KG1 (cell line): ENCODE results near the gene PAAF1.
A peak's percentile ranks its signal among the peaks of the same experiment; 100 is the strongest.
"Not testable (repeated sequence)": the region's sequence is repeated elsewhere in the genome, so short reads cannot be mapped to it uniquely, and the experiment has no call there.

Source experiments
- DNase-seq: peaks from one replicate; lab custom pipeline; 2025; lab: John Stamatoyannopoulos, UW

The PAAF1 gene, protein sequence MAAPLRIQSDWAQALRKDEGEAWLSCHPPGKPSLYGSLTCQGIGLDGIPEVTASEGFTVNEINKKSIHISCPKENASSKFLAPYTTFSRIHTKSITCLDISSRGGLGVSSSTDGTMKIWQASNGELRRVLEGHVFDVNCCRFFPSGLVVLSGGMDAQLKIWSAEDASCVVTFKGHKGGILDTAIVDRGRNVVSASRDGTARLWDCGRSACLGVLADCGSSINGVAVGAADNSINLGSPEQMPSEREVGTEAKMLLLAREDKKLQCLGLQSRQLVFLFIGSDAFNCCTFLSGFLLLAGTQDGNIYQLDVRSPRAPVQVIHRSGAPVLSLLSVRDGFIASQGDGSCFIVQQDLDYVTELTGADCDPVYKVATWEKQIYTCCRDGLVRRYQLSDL

DNA sequence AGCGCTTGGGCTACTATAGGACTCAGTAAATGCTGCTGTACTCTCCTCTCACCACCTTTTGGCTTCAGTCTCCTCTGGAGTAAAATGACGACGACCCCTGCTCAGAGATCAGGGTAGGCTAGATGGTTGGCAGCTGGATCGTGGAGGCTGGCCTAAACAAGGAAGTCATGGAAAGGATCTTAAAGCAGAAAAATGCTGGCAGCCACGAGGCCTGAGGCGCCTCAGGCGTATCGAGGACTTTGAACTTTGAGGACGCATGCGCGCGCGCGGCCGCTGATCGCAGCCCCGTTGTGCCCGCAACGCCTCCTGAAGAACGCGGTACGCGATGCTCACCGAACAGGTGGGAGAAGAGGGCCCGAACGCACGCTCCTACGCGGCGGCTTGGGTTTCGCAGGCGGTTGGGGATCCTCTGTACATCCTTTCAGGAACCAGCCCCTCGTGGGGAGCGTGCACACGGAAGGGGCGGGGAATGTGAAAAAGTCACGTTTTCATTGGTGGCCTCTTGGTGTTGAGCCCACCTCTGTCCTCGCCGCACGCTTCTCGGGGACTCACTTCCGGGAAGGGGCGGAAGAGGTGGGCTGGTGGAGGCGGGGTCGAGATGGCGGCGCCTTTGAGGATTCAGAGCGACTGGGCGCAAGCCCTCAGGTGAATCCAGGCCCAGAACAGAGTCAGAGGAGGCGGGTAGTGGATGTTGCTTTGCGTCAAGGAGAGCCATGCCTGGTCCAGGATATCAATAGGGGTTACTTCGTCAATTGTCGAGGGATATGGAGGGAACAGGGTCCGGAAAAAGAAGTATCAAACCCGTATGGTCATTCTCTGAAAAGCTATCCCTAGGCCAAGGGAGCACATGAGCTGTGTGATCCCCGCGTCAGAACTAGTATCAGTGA is at the start of gene PAAF1, which contains the start of gene COA4:
Gene PAAF1, plus strand, starts transcription at position 576 of the 887 bp plus-strand sequence. Its CDS starts 23 bp downstream, at position 599.
Gene COA4, minus strand, starts transcription at position 423 of the 887 bp plus-strand sequence. CDS start 3,468 bp downstream, outside the sequence.
- peak; percentile 100 for DNase-seq

GRCh38 chr11:73830261-73830660 is 46.5 kb upstream of the PAAF1 start:
- DNase-seq = no peak

GRCh38 chr11:73833067-73833466 is 43.7 kb upstream of the PAAF1 start:
- no peak for DNase-seq

- DNase-seq = no peak
Measured at GRCh38 chr11:73838443-73839122, 38.2 kb upstream of the PAAF1 start.

DNA sequence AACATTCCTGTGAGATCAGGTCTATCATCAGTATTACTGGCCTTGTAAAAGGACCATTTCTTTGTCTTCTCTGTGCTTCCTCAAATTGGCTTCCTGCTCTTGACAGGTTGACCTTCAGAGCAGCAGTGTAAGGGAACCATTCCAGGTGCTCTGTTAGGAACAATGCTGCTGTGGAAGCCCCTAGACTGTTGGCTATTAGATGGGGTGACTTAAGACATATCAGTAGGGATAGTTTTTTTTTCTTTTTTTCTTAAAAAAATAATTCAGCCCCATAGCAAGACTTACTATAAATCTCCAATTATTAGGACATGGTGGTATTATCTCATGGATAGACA is 37.7 kb upstream of the PAAF1 start:
- DNase-seq = no peak

DNA sequence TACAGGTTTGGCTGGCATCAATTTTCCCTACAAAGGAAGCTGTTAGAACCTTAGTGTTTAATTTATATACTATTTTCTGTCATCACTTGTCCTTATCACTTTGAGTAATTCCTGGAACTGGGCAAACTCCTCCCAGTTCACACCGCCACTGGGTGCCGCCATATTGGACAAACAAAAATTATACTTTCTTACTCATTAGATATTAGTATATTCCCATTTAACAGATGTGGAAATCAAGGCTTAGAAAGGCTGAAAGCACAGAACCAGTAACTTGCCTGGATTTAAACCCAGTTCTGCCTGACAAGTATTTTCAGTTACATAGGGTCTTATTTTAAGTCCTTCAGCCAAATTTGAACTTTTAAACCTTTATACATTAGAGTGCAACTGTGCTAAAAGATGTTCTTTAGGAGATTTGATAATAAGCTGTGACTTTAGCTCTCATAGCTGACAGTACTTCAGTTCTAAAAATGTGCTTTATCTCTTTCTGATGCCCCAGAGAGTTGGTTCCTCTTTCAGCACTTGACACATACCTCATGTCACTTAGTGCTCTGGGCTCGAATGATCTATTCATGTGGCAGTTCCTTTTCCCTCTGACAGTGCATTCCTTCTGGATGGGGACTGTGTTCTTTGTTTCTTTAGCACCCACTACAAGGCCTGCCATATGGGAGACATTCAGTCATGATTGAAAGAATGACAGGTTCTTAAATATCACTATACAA is 25.6 kb upstream of the PAAF1 start:
- DNase-seq = no peak

DNA sequence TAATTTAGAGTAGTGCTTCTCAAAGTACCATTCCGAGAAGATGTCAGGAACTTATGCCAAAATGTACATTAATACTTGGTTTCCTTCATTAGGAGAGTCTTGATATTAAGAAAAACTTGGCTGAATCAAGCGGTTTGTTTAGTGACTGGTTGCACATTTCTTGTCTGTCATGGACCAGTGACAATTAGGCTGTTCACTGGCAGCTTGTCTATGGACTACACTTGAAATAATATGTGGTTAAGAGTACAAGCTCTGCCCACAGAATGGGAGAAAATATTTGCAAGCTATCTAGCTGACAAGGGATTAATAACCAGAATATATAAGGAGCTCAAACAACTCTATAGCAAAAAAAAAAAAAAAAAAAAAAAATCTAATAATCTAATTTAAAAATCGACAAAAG is 24.8 kb upstream of the PAAF1 start:
- DNase-seq = no peak

GRCh38 chr11:73854680-73855079 is 22.1 kb upstream of the PAAF1 start:
- DNase-seq = no peak

DNA sequence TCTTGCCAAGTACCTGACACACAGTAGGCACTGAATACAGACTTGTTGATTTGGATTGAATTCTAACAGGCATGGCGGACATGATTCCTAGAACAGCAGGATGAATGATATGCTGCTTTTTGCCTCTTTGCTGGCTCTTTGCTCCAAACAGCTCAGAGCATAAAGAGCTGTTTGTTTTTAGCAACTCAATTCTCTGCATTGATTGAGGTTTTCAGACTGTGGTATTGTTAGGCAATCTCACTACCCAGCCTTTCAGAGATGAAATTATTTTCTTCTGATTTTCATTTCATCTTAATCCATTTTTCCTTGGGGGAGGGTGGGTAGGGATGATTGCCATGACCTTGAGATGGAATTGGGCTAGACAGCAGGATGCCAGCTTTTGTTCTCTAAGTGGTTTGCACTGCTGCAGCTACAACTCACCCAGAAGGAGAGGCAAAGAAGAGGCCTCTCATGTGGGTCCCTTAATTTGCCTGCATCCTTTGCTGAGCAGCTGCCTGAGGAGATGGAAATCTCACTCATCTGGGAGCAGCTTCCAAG is 20.7 kb upstream of the PAAF1 start:
- DNase-seq = no peak

DNA sequence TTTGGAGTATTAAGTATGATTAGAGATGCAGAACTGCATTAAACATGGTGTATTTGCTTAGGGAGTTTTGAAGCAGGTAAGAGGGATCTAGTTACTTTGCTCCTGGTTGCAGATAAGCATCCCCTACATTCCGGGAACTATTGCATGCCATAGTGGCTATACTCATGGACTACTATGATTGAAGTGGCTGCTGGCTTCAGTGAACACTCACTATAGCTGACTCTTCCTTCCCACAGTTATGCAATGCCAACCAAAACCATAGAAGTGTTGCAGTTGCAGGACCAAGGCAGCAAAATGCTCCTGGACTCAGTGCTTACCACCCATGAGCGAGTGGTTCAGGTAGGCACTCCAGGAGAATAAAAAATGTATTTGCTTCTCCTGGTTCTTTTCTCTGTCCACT is 17.1 kb upstream of the PAAF1 start:
- DNase-seq = no peak

- DNase-seq = no peak
Measured at GRCh38 chr11:73860202-73860601, 16.6 kb upstream of the PAAF1 start.

GRCh38 chr11:73862986-73863385 is 13.8 kb upstream of the PAAF1 start:
- DNase-seq = no peak

DNA sequence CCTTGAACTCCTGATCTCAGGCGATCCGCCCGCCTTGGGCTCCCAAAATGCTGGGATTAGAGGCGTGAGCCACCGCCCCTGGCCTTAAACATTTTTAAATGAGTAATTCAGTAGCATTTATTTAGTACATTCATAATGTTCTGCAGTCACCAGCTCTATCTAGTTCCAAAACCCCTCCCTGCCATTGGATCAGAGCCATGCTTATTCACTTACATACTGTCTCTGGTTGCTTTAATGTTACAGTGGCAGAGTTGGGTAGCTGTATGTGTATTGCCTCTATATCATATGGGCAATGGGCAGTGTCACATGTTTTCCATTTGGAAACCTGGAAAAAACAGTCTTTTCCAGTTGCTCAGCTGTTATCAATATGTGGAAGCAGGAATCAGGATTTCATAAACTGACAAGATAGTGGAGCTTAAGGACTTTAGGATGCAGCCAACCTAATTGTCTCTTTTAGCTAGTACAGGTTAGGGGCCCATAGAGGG is 10.7 kb upstream of the PAAF1 start:
- DNase-seq = no peak

- DNase-seq = no peak
Measured at GRCh38 chr11:73866586-73866996, 10.2 kb upstream of the PAAF1 start.

DNA sequence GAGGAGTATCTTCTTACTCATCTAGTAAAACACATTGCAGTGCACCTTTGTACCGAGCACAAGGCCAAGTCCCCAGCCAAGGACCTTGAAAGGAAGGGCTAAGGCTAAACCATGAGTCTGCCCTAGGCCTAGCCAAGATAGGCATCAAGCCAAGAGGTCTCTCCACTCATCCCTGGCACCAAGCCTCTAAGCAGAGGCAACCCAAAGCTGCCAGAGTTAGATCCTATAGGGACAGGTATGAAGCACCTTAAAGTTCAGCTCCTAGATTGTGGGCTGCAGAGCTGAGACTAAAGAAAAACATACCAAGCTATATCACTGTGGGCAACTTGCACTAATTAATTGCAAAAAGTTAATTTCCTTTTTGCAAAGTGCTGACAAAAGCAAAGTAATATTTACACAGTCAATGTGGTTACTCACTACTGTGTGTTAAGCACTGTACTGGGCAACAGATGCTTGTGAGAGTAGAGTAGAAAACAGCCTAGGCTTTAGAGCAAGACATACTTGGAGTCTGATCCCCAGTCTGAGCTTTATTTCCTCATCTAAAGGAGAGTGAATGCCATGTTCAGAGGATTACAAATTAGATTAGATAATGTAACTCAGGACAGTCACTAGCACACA is 7.4 kb upstream of the PAAF1 start:
- no peak for DNase-seq

DNA sequence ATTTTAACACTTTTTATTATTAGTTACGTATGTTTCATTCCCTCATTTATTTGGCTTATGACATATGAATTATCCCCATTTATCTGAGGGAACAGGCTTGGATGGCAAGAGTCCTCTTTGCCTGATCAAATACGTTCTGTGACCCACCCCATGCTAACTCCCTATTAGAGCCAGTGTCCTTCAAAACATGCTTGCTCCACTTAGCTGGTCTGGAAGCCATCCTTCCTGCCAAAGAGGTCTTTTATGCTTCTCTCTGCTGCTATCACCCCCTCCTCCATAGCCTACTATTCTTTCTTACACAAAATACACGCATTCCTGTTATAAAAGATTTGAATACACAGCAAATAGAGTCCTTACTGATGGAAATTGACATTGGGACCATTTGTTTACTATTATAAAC is 6.5 kb upstream of the PAAF1 start:
- DNase-seq = no peak

GRCh38 chr11:73872749-73873357 is 3.9 kb upstream of the PAAF1 start:
- DNase-seq = no peak

DNA sequence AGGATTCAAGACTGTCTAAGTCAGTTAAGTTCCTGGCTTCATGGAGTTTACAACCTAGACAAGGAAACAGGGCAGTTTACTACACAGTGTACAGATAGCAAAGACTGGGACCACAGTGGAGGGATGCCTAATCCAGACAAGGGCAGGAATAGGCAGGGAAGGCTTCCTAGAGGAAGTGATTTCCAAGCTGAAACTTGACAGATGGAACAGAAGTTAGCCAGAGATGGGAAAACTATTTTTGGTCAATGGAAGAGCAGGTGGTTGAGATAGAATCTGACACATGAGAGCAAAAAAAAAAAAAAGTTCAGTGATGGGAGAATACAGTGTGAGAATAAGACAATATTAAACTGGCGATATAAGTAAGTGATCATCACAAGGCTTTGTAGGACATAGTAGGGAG is 1.4 kb upstream of the PAAF1 start:
- no peak for DNase-seq

GRCh38 chr11:73875840-73876239 is 959 bp upstream of the PAAF1 start:
- DNase-seq = no peak

DNA sequence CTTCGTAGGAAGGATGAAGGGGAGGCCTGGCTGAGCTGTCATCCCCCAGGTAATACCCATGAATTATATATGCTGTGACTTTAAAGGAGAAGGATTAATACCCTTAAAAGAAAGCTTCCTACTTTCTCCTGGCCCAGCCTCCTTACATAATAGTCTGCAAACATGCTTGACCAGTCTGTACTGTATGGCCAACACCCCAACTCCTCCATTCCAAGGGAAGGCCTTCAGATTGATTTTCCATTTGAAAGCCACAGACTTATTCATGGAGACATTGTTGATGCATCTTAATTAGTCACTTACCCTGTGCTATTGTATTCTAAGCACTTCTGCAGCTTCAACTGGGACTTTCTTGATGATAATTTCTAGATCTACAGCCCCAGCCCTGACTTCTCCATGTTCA is 2.0 kb downstream of the PAAF1 start:
- no peak for DNase-seq

DNA sequence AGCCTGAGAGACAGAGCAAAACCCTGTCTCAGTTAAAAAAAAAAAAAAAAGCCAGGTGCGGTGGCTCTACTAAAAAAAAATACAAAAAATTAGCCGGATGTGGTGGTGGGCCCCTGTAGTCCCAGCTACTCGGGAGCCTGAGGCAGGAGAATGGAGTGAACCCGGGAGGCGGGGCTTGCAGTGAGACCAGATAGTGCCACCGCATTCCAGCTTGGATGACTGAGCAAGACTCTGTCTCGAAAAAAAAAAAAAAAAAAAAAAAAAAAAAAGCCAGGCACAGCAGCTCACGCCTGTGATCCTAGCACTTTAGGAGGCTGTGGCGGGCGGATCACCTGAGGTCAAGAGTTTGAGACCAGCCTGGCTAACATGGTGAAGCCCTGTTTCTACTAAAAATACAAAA is 3.6 kb downstream of the PAAF1 start:
- DNase-seq = not testable (repeated sequence)
